ENCODE data around the gene FSHB.
A peak's percentile ranks its signal among the peaks of the same experiment; 100 is the strongest.
"Not testable (repeated sequence)": the region's sequence is repeated elsewhere in the genome, so short reads cannot be mapped to it uniquely, and the experiment has no call there.

The FSHB gene

DNA sequence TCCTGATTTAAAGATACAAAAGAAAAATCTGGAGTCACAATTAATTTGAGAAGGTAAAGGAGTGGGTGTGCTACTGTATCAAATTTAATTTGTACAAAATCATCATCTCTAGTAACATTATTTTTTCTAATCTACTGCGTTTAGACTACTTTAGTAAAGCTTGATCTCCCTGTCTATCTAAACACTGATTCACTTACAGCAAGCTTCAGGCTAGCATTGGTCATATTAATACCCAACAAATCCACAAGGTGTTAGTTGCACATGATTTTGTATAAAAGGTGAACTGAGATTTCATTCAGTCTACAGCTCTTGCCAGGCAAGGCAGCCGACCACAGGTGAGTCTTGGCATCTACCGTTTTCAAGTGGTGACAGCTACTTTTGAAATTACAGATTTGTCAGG lies at the start of gene FSHB:
Gene FSHB, plus strand, starts transcription at position 301 of the 400 bp plus-strand sequence. CDS start 889 bp downstream, outside the sequence.
- DNase-seq (ENCODE audit: low read depth in 1 of 2, low spot score in 1 of 2), result no peak
- no peak for TF ChIP-seq JUND (IDR thresholded peaks at IDR 0.05; ENCODE audit: low read depth)
- in situ Hi-C loops (cut with HindIII; ENCODE audit: low pct_unique_long_range_greater_than_20kb, low sequenced_read_pairs), result no loop called here

DNA sequence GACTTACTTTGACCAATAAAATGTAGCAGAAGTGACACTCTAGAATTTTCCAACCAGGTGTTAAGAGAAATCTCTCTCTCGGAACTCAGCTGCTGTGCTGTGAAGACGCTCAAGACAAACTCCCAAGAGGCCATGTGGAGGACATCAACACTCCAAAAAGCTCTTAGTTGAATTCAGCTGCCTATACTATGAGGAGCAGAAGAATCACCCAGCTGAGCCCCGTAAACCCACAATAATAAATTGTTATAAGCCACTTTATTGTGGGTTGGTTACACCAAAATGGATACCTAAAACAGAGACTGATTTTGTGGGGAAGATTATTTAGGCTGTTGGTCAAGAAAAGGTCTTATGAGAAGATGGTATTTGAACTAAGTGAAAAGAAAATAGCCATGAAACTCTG lies 44.1 kb upstream of the FSHB start:
- in situ Hi-C loops (cut with HindIII; ENCODE audit: low pct_unique_long_range_greater_than_20kb, low sequenced_read_pairs), result no loop called here
- no peak for TF ChIP-seq JUND (IDR thresholded peaks at IDR 0.05; ENCODE audit: low read depth)
- no peak for DNase-seq (ENCODE audit: low read depth in 1 of 2, low spot score in 1 of 2)

DNA sequence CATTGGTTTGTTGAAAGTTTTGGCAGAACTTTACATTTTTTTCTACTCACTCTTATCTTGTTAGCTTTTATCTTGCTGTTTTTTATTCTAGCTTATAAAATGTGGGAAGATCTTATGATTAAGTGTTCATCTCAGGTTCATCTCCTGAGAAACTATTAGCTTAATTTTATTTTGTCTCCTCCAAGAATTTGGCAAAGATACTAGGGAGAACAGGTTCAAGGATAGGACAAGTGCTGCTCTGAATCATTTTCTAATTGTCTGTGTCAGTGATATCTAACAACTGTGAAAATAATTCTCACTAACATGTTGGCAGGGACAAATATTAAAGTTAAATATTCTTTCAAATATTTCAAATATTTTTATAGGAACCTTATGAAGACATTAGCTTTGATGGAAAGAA lies 38.2 kb upstream of the FSHB start:
- TF ChIP-seq JUND (IDR thresholded peaks at IDR 0.05; ENCODE audit: low read depth), result no peak
- no peak for DNase-seq (ENCODE audit: low read depth in 1 of 2, low spot score in 1 of 2)
- in situ Hi-C loops (cut with HindIII; ENCODE audit: low pct_unique_long_range_greater_than_20kb, low sequenced_read_pairs), result no loop called here

DNA sequence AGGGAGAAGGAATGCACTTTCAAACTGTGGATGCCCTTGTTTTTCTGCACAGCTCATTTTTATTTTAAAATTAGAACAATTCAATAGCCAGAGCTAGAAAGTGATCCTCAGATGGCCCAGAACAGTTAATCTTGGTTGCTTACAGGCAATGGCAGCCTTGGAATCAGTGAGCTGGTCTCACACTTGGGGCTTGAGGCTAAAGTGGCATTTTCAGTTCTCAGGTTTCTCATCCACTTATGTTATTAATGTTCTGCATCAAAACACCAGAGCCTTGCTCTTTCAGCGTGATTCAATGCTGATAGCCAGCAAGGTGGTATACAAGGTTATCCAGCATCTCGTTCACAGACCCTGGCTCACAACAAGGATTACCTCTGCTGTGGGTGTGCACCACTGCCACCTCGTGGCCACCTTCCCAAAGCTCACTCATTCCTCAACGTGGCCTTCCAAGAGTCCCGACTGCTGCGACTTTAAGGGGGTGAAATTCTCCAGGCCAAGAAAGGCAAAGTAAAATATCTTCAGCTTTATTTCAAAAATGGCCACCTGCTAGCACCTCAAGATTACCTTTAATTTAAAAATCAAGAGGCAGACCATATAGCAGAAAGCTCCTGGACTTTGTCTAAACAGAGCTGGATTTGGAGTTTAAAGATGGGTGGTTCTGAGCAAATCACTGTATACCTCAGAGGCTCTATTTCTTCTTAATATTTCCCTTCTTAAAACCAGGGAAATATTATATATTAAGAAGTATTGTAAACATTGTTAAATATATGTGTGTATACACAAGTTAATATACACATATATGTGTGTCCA lies 34.2 kb upstream of the FSHB start:
- in situ Hi-C loops (cut with HindIII; ENCODE audit: low pct_unique_long_range_greater_than_20kb, low sequenced_read_pairs), result no loop called here
- peak; percentile 45 to 69 for DNase-seq (ENCODE audit: low read depth in 1 of 2, low spot score in 1 of 2)
- no peak for TF ChIP-seq JUND (IDR thresholded peaks at IDR 0.05; ENCODE audit: low read depth)

DNA sequence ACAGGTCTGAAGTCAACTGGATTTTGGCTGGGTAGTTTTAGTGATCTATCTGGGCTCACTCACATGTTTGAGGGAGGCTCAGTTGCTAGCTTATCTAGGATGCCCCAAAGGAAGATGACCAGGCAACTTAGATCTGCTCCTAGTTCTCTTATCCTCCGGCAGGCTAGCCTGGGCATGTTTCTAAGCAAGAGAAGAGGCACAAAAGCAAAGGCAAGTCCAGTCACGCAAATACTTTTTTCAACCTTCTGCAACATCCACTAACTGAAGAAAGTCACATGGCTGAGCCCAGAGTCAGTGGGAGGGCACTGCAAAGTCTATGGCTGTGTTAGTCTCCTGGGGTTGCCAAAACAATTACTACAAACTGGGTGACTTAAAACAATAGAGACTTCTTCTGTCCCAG lies 32.9 kb upstream of the FSHB start:
- in situ Hi-C loops (cut with HindIII; ENCODE audit: low pct_unique_long_range_greater_than_20kb, low sequenced_read_pairs), result no loop called here
- TF ChIP-seq JUND (IDR thresholded peaks at IDR 0.05; ENCODE audit: low read depth), result no peak
- no peak for DNase-seq (ENCODE audit: low read depth in 1 of 2, low spot score in 1 of 2)

DNA sequence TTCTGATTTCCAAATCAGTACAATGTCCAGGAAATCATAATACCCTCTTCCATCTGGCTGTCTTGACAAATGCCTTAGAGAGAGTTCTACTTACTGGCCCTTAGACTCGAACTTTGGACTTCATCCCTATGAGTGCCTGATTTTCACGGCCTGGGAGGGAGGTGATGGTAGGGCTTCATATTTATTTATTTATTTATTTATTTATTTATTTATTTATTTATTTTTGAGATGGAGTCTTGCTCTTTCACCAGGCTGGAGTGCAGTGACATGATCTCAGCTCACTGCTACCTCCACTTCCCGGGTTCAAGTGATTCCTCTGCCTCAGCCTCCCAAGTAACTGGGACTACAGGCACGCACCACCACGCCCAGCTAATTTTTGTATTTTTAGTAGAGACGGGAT lies 27.8 kb upstream of the FSHB start:
- DNase-seq (ENCODE audit: low read depth in 1 of 2, low spot score in 1 of 2); in situ Hi-C loops (cut with HindIII; ENCODE audit: low pct_unique_long_range_greater_than_20kb, low sequenced_read_pairs): not testable (repeated sequence)

DNA sequence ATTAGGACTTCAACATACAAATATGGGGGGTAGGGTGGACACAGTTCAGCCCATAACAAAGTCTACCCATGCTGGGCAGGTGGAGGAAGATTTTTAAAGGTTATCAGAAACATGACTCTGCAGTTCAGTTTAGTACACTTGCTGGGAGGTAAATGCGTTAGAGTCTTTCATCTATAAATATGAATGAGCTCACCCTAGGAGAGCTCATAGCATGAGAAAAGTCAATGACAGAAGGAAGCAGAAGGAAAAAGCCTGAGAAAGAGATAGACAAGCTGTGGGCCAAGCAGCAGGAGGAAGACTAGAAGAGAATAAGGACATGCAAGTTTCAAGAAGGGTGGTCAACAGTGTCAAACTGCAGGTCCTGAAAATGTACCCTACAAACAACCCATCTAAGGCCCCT lies 27.0 kb upstream of the FSHB start:
- TF ChIP-seq JUND (IDR thresholded peaks at IDR 0.05; ENCODE audit: low read depth), result no peak
- DNase-seq (ENCODE audit: low read depth in 1 of 2, low spot score in 1 of 2), result no peak
- in situ Hi-C loops (cut with HindIII; ENCODE audit: low pct_unique_long_range_greater_than_20kb, low sequenced_read_pairs), result no loop called here

DNA sequence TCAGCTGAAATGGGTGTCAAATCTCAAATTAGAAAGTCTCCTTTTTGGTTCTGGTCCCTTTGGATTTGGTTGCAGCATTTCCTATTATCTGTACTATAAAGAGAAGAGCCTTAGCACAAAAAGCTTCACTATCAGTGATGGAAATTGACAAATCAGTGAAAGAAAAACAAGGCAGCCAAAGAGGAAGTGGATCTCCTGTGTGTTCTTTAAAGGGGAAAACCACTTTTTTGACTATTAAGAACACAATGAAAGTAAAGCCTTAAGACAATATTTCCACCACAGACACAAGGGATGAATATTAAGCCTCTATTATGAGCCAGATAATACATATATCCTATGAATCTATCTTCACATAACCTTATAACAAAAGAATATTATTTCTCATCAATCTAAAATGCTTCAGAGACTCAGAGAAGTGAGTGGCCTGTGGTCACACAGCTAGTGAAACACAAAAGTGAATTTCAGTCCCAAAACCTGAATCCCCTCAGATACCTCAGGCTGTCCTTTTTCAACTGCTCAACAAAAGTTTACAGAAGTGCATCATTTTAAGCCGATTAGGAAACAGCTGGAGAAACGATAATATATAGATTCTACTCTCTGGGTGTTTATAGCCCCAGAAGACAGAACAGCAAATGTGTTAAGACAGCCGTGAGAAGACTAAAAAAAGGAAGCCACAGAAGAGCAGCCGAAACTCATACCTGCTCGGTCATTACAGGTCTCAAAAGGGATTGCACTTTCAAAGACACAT lies 24.4 kb upstream of the FSHB start:
- DNase-seq (ENCODE audit: low read depth in 1 of 2, low spot score in 1 of 2), result no peak
- in situ Hi-C loops (cut with HindIII; ENCODE audit: low pct_unique_long_range_greater_than_20kb, low sequenced_read_pairs), result no loop called here
- no peak for TF ChIP-seq JUND (IDR thresholded peaks at IDR 0.05; ENCODE audit: low read depth)

DNA sequence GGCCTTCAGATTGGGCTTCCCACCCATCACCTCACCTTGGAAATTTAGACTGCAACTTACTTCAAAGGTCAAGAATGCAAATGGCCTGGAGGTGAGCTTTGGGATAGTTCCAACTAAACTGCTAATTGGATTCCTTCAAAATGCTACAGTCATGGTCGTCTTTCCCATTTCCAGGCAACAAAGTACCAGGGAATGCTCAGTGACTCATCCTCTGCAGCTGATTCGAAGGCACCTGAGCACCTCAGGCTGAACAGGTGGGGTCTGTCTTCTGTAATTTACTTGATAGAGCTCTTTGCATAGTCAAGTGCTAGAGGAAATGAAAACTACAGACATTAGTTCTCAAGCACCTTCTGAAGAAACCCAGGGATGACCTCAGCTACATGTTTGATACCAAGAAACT lies 20.5 kb upstream of the FSHB start:
- in situ Hi-C loops (cut with HindIII; ENCODE audit: low pct_unique_long_range_greater_than_20kb, low sequenced_read_pairs), result no loop called here
- no peak for TF ChIP-seq JUND (IDR thresholded peaks at IDR 0.05; ENCODE audit: low read depth)
- no peak for DNase-seq (ENCODE audit: low read depth in 1 of 2, low spot score in 1 of 2)

DNA sequence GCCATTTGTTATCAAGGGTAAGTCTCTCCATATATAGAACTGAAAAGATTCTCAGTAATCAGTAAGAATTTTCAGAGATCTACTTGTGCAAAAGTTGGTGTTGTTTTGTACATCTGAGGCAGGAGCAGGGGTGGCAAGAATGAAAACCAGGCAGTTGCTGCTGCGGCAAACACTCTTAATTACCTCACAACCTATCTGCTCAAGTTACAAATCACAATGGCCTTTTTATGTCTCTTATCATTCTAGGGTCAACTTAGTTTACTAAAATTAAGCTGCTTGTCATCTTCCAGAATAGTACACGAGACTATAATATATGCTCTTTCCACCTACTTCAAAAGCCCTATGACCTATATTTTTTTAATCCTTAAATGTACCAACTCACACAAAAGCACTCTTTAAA lies 14.3 kb upstream of the FSHB start:
- no peak for TF ChIP-seq JUND (IDR thresholded peaks at IDR 0.05; ENCODE audit: low read depth)
- in situ Hi-C loops (cut with HindIII; ENCODE audit: low pct_unique_long_range_greater_than_20kb, low sequenced_read_pairs), result no loop called here
- no peak for DNase-seq (ENCODE audit: low read depth in 1 of 2, low spot score in 1 of 2)

DNA sequence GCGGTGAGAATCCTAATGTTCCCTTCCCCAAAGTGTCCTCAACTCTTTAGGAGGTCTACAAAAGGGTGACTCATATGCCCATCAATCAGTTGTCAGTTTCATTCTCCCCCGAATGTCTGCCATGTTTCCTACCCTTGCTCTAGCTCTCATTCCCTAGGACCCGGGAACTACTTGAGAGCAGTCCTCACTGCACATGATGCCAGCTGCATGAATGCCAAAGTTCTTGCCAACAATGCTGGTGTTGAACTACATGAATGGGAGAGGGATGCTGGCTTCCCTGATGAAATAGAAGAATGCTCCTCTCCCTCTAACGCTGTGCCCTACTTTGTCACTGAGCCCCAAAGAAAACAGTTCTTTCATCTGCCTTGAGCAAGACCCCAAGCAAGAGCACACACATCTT lies 12.5 kb upstream of the FSHB start:
- no peak for TF ChIP-seq JUND (IDR thresholded peaks at IDR 0.05; ENCODE audit: low read depth)
- DNase-seq (ENCODE audit: low read depth in 1 of 2, low spot score in 1 of 2), result no peak
- in situ Hi-C loops (cut with HindIII; ENCODE audit: low pct_unique_long_range_greater_than_20kb, low sequenced_read_pairs), result no loop called here

DNA sequence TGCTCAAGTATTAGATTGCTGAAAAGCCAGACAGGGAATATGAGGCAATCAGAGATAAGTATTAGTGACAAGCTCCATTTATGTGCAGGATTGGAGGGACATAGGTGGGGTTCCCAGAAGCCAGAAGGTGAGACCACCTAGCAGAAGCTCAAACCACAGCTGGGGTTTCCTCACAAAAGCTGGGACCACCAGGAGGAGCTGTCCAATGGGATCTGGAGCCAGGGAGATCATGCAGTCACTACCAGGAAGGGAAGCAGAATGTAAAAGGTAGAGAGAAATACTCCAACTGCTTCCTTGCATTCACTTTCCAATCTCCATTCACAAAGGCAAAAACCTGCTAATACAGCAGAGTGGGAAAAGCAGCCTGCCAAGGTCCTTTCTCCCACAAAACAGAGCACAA lies 5.2 kb upstream of the FSHB start:
- DNase-seq (ENCODE audit: low read depth in 1 of 2, low spot score in 1 of 2), result no peak
- in situ Hi-C loops (cut with HindIII; ENCODE audit: low pct_unique_long_range_greater_than_20kb, low sequenced_read_pairs), result no loop called here
- TF ChIP-seq JUND (IDR thresholded peaks at IDR 0.05; ENCODE audit: low read depth), result no peak

DNA sequence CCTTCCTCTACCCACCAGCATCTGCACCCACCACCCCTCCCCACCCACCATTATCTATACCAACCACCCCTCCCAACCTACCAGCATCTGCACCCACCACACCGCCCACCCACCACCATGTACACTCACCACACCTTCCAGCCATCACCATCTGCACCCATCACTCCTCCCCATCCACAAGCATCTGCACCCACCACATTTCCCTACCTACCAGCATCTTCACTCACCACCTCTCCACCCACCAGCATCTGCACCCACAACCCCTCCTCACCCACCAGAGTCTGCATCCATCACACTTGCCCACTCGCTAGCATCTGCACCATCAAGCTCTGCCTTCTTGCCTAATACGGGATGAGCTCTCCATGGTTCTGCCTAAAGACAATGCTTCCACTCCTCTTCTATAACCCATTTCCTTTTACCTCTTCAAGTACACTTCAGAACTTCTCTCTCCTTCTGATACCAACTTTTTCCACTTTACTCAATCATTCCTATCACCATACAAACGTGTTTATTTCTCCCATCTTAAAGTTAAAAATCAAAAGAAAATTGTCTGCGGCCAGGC lies 2.4 kb upstream of the FSHB start:
- peak in 1 of 2 experiments; percentile 26 for DNase-seq (ENCODE audit: low read depth in 1 of 2, low spot score in 1 of 2)
- in situ Hi-C loops (cut with HindIII; ENCODE audit: low pct_unique_long_range_greater_than_20kb, low sequenced_read_pairs), result no loop called here
- TF ChIP-seq JUND (IDR thresholded peaks at IDR 0.05; ENCODE audit: low read depth), result no peak

Measured in T47D (cell line).